ENCODE data around the gene TRHDE. TPM values are rescaled to one million over a fixed set of nuclear protein-coding genes. Genes with fewer than 3 reads are reported as not detected.

Gene TRHDE
- total RNA-seq, 2 donors from 2014 or later, result 3.1 to 4.1 TPM

GRCh38 chr12:72285861-72286260, 13.7 kb downstream of the TRHDE start:
- DNase-seq (ENCODE audit: low spot score), result no peak
- no peaks in the 10 kb centered on the region for H3K4me1 ChIP-seq (replicated peaks)
- no peak overlapping the region for H3K4me3 ChIP-seq
- intact Hi-C loops (cut with DNase I), result no loop called here
- no peaks in the 10 kb centered on the region for H3K27me3 ChIP-seq (replicated peaks; ENCODE audit: insufficient read depth)
- no peak overlapping the region for H3K27ac ChIP-seq
- TF ChIP-seq POLR2A (IDR thresholded peaks at IDR 0.05) (no peak), POLR2AphosphoS5 (IDR thresholded peaks at IDR 0.05) (no peak)
- 88% methylated on average over 1 of the region's 1 CpG for WGBS
- H3K9me3 ChIP-seq, result no peaks in the 10 kb centered on the region
- no peaks in the 10 kb centered on the region for H3K36me3 ChIP-seq

DNA sequence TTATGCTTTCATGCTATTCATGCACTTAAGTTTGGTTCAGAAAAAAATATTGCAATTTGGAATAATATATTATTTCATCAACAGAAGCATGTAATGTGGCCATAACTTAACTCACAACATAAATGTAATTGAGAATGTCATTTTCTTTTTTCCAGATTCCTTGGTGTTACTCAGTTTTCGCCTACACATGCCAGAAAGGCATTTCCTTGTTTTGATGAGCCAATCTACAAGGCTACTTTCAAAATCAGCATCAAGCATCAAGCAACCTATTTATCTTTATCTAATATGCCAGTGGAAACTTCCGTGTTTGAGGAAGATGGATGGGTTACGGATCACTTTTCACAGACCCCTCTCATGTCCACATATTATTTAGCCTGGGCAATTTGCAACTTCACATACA, 14.4 kb downstream of the TRHDE start:
- Histone ChIP-seq H3K4me1 (replicated peaks) (no peaks in the 10 kb centered on the region), H3K4me3 (no peak overlapping the region), H3K27me3 (replicated peaks; ENCODE audit: insufficient read depth) (no peaks in the 10 kb centered on the region), H3K27ac (no peak overlapping the region), H3K36me3 (no peaks in the 10 kb centered on the region), H3K9me3 (no peaks in the 10 kb centered on the region)
- WGBS, result 82% methylated on average over 3 of the region's 3 CpGs
- DNase-seq (ENCODE audit: low spot score), result no peak
- intact Hi-C loops (cut with DNase I), result no loop called here
- TF ChIP-seq POLR2AphosphoS5 (IDR thresholded peaks at IDR 0.05) (no peak), POLR2A (IDR thresholded peaks at IDR 0.05) (no peak)
- TF ChIP-seq, protein P1, sequence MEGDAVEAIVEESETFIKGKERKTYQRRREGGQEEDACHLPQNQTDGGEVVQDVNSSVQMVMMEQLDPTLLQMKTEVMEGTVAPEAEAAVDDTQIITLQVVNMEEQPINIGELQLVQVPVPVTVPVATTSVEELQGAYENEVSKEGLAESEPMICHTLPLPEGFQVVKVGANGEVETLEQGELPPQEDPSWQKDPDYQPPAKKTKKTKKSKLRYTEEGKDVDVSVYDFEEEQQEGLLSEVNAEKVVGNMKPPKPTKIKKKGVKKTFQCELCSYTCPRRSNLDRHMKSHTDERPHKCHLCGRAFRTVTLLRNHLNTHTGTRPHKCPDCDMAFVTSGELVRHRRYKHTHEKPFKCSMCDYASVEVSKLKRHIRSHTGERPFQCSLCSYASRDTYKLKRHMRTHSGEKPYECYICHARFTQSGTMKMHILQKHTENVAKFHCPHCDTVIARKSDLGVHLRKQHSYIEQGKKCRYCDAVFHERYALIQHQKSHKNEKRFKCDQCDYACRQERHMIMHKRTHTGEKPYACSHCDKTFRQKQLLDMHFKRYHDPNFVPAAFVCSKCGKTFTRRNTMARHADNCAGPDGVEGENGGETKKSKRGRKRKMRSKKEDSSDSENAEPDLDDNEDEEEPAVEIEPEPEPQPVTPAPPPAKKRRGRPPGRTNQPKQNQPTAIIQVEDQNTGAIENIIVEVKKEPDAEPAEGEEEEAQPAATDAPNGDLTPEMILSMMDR (IDR thresholded peaks at IDR 0.05), result no peak

DNA sequence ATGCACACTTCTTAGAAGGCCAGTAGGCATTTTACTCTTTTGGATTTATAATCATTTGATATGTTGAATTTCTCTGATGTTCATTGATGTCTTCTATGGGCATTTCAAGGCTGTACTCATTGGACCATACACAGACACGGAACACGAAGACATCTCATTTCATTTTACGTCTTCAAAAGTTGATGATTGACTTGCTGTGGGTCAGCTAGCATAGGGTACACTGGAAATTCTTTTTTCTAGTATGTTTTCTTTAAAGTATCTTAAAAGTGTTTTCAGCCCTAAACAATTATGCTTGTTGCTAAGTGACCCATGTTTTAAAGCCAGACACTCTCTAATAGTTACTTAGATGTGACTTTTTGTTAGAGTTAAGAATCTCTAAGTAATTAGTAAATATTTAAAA, 16.3 kb downstream of the TRHDE start:
- H3K4me3 ChIP-seq, result no peak overlapping the region
- no peaks in the 10 kb centered on the region for H3K9me3 ChIP-seq
- TF ChIP-seq, protein P1 (IDR thresholded peaks at IDR 0.05), result no peak
- no peak for TF ChIP-seq POLR2A (IDR thresholded peaks at IDR 0.05)
- no peak for TF ChIP-seq POLR2AphosphoS5 (IDR thresholded peaks at IDR 0.05)
- 67% methylated on average over 3 of the region's 3 CpGs for WGBS
- H3K27ac ChIP-seq, result no peak overlapping the region
- no peak for DNase-seq (ENCODE audit: low spot score)
- H3K36me3 ChIP-seq, result no peaks in the 10 kb centered on the region
- intact Hi-C loops (cut with DNase I), result no loop called here
- H3K27me3 ChIP-seq (replicated peaks; ENCODE audit: insufficient read depth), result no peaks in the 10 kb centered on the region
- H3K4me1 ChIP-seq (replicated peaks), result no peaks in the 10 kb centered on the region

DNA sequence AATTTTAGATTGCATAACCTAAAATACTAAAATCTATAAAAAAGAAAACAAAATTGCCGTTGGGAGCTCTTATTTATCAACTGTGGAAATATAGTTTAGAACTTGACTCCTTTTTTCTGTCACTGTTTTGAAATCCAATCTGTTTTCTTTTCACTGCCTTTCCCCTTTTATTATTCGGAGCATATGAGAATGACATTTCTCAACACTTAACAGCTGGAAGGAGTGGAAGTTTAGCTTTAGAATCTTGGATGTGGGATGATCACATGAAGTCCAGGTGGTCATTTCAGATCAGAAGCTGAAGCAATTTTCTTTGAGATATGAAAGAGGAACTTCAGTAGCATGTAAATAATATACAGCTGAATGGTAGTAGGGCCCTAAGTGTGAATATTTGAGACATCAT, 16.7 kb downstream of the TRHDE start:
- intact Hi-C loops (cut with DNase I), result no loop called here
- H3K27me3 ChIP-seq (replicated peaks; ENCODE audit: insufficient read depth), result no peaks in the 10 kb centered on the region
- no peak overlapping the region for H3K27ac ChIP-seq
- no peak for DNase-seq (ENCODE audit: low spot score)
- H3K9me3 ChIP-seq, result no peaks in the 10 kb centered on the region
- no peak overlapping the region for H3K4me3 ChIP-seq
- no peaks in the 10 kb centered on the region for H3K36me3 ChIP-seq
- 36% methylated on average over 2 of the region's 2 CpGs for WGBS
- no peak for TF ChIP-seq POLR2A (IDR thresholded peaks at IDR 0.05)
- TF ChIP-seq, protein P1 (IDR thresholded peaks at IDR 0.05), result no peak
- no peak for TF ChIP-seq POLR2AphosphoS5 (IDR thresholded peaks at IDR 0.05)
- no peaks in the 10 kb centered on the region for H3K4me1 ChIP-seq (replicated peaks)

DNA sequence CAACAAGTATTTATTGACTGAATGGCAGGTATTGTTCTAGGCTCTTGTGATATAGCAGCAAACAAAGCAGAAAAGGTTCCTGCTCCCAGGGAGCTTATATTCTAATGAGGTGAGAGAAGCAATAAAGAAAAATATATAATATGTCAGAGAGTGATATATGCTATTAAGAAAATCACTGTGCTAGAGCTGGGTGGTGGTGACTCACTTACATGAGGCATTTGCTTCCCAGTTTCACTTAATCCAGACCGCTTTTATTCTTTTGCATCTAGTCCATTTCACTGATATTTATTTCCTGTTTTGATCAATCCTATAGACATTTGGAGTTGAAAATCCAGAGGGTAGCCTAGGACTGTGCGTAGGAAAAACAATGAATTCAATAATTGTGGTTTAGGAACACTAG, 17.5 kb downstream of the TRHDE start:
- intact Hi-C loops (cut with DNase I), result no loop called here
- no peaks in the 10 kb centered on the region for H3K9me3 ChIP-seq
- no peaks in the 10 kb centered on the region for H3K27me3 ChIP-seq (replicated peaks; ENCODE audit: insufficient read depth)
- TF ChIP-seq, protein P1 (IDR thresholded peaks at IDR 0.05), result no peak
- TF ChIP-seq POLR2A (IDR thresholded peaks at IDR 0.05) (no peak), POLR2AphosphoS5 (IDR thresholded peaks at IDR 0.05) (no peak)
- H3K36me3 ChIP-seq, result no peaks in the 10 kb centered on the region
- no peak overlapping the region for H3K4me3 ChIP-seq
- no peak for DNase-seq (ENCODE audit: low spot score)
- H3K4me1 ChIP-seq (replicated peaks), result no peaks in the 10 kb centered on the region
- H3K27ac ChIP-seq, result no peak overlapping the region
- WGBS, result 93% methylated on average over 2 of the region's 2 CpGs

All from prostate gland (tissue), 2 donors.